Ovary (tissue), 3 donors: ENCODE measurements around the gene NR2F1-AS1.

Experiments used
- CTCF ChIP-seq, 3 donors: fragments of 450-650 bp in 2 of 3; fragments of 200-600 bp in 1 of 3; IDR thresholded peaks; one replicate each; pipeline versions ENCODE4 v1.5.1 to v1.8.0; 2016 to 2022; ENCODE audit warnings: antibody characterized with exemption in 3 of 3, mild to moderate bottlenecking in 1 of 3
- EP300 ChIP-seq: sonication (generic); formaldehyde crosslinking; IDR thresholded peaks from one replicate; pipeline ENCODE4 v1.6.1; 2017; ENCODE audit warnings: antibody characterized with exemption
- donor health status: DM: no; HTN: no; CAD: no.

GRCh38 chr5:93438124-93438523 is 142.9 kb downstream of the NR2F1-AS1 start:
- TF ChIP-seq CTCF (IDR thresholded peaks at IDR 0.05) (no peak), EP300 (no peak)
